ENCODE results near the gene SMAD6. TPM values are rescaled to one million over a fixed set of nuclear protein-coding genes. Genes with fewer than 3 reads are reported as not detected.

SMAD6 gene
- total RNA-seq, 1 donor from 2014 or later = 2.7 TPM

GRCh38 chr15:66797921-66798320 is 95.9 kb downstream of the SMAD6 start:
- peaks cover 27% of the 10 kb centered on the region for H3K4me1 Mint-ChIP-seq (ENCODE audit: low read depth, unreplicated experiment)
- no peak overlapping the region for H3K4me3 Mint-ChIP-seq (ENCODE audit: unreplicated experiment)
- H3K9ac ChIP-seq (ENCODE audit: low read length) = no peak overlapping the region
- no peak overlapping the region for H3K4me2 ChIP-seq (ENCODE audit: low read length)
- H3K27me3 ChIP-seq (ENCODE audit: insufficient read depth, low read length) = no peaks in the 10 kb centered on the region
- FAIRE-seq (no peak), DNase-seq (ENCODE audit: low read depth) (no peak)
- no peak overlapping the region for H2AFZ ChIP-seq (ENCODE audit: low read depth, low read length)
- H3K4me3 ChIP-seq (ENCODE audit: insufficient read depth, low read depth, low read length) = no peak overlapping the region
- H3K36me3 Mint-ChIP-seq (ENCODE audit: low read depth, unreplicated experiment) = no peaks in the 10 kb centered on the region
- no peaks in the 10 kb centered on the region for H3K79me2 ChIP-seq (ENCODE audit: insufficient read depth, low read length)
- no peak for TF ChIP-seq CTCF (IDR thresholded peaks at IDR 0.05; ENCODE audit: insufficient read depth, low read depth, low read length)
- H3K27ac ChIP-seq (ENCODE audit: low read depth, low read length) = no peak overlapping the region
- peaks cover 2% of the 10 kb centered on the region for H3K9me3 Mint-ChIP-seq (ENCODE audit: unreplicated experiment)
- peaks cover 8% of the 10 kb centered on the region for H3K27me3 Mint-ChIP-seq (ENCODE audit: low read depth, unreplicated experiment)
- no peaks in the 10 kb centered on the region for H3K9me3 ChIP-seq (ENCODE audit: insufficient read depth, low read depth, low read length)
- peaks cover 35% of the 10 kb centered on the region for H3K4me1 ChIP-seq (ENCODE audit: insufficient read depth, low read length)
- H3K36me3 ChIP-seq (ENCODE audit: insufficient read depth, low read length) = no peaks in the 10 kb centered on the region
- H3K27ac Mint-ChIP-seq (ENCODE audit: unreplicated experiment) = no peak overlapping the region
- no peaks in the 10 kb centered on the region for H4K20me1 ChIP-seq (ENCODE audit: insufficient read depth, low read length)

DNA sequence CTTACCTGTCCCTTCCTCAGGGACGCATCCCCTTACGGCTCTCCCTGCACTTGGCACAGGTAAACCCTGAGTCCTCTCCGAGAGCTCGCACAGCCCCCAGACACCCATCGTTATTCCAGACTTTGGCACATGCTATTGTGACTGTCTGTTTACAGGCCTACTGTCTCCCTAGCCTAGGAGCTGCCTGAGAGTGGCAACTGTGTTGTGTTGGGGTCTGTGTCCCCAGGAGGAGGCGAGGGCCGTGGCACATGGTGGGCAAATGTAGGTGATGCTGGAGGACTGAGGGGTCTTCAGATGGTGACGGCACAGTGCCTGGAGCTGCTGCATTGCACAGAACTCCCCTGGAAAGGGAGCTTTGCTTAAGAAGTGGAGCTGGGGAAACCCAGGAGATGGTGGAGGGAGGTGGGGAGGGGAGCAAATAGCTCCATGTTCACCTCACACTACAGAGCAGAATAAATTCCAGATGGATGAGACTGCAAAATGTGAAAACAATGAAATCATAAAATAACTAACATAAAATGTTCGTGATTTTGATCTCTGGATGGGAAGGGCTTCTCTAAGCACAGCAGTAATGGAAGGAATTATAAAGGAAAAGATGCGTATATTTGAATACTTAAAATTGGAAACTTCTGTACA is 96.5 kb downstream of the SMAD6 start:
- Histone ChIP-seq H3K4me3 (ENCODE audit: insufficient read depth, low read depth, low read length) (no peak overlapping the region), H3K9ac (ENCODE audit: low read length) (peak overlapping the region; percentile 14), H2AFZ (ENCODE audit: low read depth, low read length) (peak overlapping the region; percentile 42), H3K9me3 (ENCODE audit: insufficient read depth, low read depth, low read length) (no peaks in the 10 kb centered on the region), H3K27ac (ENCODE audit: low read depth, low read length) (peak overlapping the region; percentile 44), H3K36me3 (ENCODE audit: insufficient read depth, low read length) (no peaks in the 10 kb centered on the region), H4K20me1 (ENCODE audit: insufficient read depth, low read length) (no peaks in the 10 kb centered on the region), H3K79me2 (ENCODE audit: insufficient read depth, low read length) (no peaks in the 10 kb centered on the region), H3K4me2 (ENCODE audit: low read length) (peak overlapping the region; percentile 32), H3K4me1 (ENCODE audit: insufficient read depth, low read length) (peaks cover 40% of the 10 kb centered on the region), H3K27me3 (ENCODE audit: insufficient read depth, low read length) (no peaks in the 10 kb centered on the region)
- TF ChIP-seq CTCF (IDR thresholded peaks at IDR 0.05; ENCODE audit: insufficient read depth, low read depth, low read length) (no peak), EZH2 (IDR thresholded peaks at IDR 0.05; ENCODE audit: insufficient read depth, low read length) (no peak)
- FAIRE-seq (no peak), DNase-seq (ENCODE audit: low read depth) (peak; percentile 65)
- Mint-ChIP-seq H3K36me3 (ENCODE audit: low read depth, unreplicated experiment) (no peaks in the 10 kb centered on the region), H3K27me3 (ENCODE audit: low read depth, unreplicated experiment) (peaks cover 8% of the 10 kb centered on the region), H3K4me3 (ENCODE audit: unreplicated experiment) (no peak overlapping the region), H3K9me3 (ENCODE audit: unreplicated experiment) (no peaks in the 10 kb centered on the region), H3K27ac (ENCODE audit: unreplicated experiment) (peak overlapping the region; percentile 31), H3K4me1 (ENCODE audit: low read depth, unreplicated experiment) (peaks cover 30% of the 10 kb centered on the region)

DNA sequence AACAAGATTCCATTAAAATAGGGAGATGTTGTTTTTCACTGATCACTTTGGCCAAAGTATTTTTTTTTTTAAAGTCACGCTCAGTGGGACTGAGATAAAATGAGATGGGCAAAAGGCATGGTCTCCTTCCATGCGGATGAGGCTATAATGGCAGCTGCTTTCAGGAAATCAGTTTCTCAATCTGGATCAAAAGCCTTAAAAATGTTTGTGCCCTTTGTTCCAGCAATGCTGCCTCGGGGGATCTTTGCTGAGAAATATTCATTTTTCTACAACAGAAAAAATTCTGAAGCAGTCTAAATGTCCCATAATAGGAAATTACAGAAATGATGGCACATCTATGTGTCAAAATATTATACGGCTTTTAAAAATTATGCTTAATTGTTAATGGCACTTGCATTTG is 97.2 kb downstream of the SMAD6 start:
- H3K4me1 Mint-ChIP-seq (ENCODE audit: low read depth, unreplicated experiment) = peaks cover 35% of the 10 kb centered on the region
- FAIRE-seq = no peak
- no peak overlapping the region for H2AFZ ChIP-seq (ENCODE audit: low read depth, low read length)
- no peaks in the 10 kb centered on the region for H3K79me2 ChIP-seq (ENCODE audit: insufficient read depth, low read length)
- peaks cover 46% of the 10 kb centered on the region for H3K4me1 ChIP-seq (ENCODE audit: insufficient read depth, low read length)
- H4K20me1 ChIP-seq (ENCODE audit: insufficient read depth, low read length) = no peaks in the 10 kb centered on the region
- H3K9me3 Mint-ChIP-seq (ENCODE audit: unreplicated experiment) = no peaks in the 10 kb centered on the region
- no peaks in the 10 kb centered on the region for H3K27me3 ChIP-seq (ENCODE audit: insufficient read depth, low read length)
- H3K36me3 ChIP-seq (ENCODE audit: insufficient read depth, low read length) = no peaks in the 10 kb centered on the region
- H3K4me3 Mint-ChIP-seq (ENCODE audit: unreplicated experiment) = no peak overlapping the region
- H3K27ac Mint-ChIP-seq (ENCODE audit: unreplicated experiment) = no peak overlapping the region
- TF ChIP-seq CTCF (IDR thresholded peaks at IDR 0.05; ENCODE audit: insufficient read depth, low read depth, low read length) = no peak
- peak overlapping the region; percentile 54 for H3K27ac ChIP-seq (ENCODE audit: low read depth, low read length)
- H3K4me3 ChIP-seq (ENCODE audit: insufficient read depth, low read depth, low read length) = no peak overlapping the region
- H3K9ac ChIP-seq (ENCODE audit: low read length) = peak overlapping the region; percentile 32
- peak overlapping the region; percentile 32 for H3K4me2 ChIP-seq (ENCODE audit: low read length)
- H3K27me3 Mint-ChIP-seq (ENCODE audit: low read depth, unreplicated experiment) = peaks cover 6% of the 10 kb centered on the region
- H3K9me3 ChIP-seq (ENCODE audit: insufficient read depth, low read depth, low read length) = no peaks in the 10 kb centered on the region
- H3K36me3 Mint-ChIP-seq (ENCODE audit: low read depth, unreplicated experiment) = no peaks in the 10 kb centered on the region
- no peak for DNase-seq (ENCODE audit: low read depth)

Data from astrocyte (in vitro differentiated cells and primary cell).